ENCODE results near the gene PBX3.

- TF ChIP-seq, protein P1, sequence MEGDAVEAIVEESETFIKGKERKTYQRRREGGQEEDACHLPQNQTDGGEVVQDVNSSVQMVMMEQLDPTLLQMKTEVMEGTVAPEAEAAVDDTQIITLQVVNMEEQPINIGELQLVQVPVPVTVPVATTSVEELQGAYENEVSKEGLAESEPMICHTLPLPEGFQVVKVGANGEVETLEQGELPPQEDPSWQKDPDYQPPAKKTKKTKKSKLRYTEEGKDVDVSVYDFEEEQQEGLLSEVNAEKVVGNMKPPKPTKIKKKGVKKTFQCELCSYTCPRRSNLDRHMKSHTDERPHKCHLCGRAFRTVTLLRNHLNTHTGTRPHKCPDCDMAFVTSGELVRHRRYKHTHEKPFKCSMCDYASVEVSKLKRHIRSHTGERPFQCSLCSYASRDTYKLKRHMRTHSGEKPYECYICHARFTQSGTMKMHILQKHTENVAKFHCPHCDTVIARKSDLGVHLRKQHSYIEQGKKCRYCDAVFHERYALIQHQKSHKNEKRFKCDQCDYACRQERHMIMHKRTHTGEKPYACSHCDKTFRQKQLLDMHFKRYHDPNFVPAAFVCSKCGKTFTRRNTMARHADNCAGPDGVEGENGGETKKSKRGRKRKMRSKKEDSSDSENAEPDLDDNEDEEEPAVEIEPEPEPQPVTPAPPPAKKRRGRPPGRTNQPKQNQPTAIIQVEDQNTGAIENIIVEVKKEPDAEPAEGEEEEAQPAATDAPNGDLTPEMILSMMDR (conservative IDR thresholded peaks at IDR 0.05; ENCODE audit: low read length) = no peak
- TF ChIP-seq EZH2phosphoT487 (IDR thresholded peaks at IDR 0.05; ENCODE audit: borderline replicate concordance) = no peak
Observed at GRCh38 chr9:125843646-125844045, 96.5 kb downstream of the PBX3 start.
